Suppressor macrophage treated with lipopolysaccharide for 4 hours (primary cell): ENCODE results near the gene NDE1.
"Not testable (repeated sequence)": the region's sequence is repeated elsewhere in the genome, so short reads cannot be mapped to it uniquely, and the experiment has no call there.

ENCODE experiments used
- DNase-seq: peaks from one replicate; pipeline ENCODE4 v3.0.0-alpha.2; 2020

The NDE1 gene

GRCh38 chr16:15621456-15621855, 28.6 kb upstream of the NDE1 start:
- no peak for DNase-seq

- DNase-seq, result no peak
Measured at GRCh38 chr16:15621889-15622288, 28.2 kb upstream of the NDE1 start.

GRCh38 chr16:15631730-15632409, 18.2 kb upstream of the NDE1 start:
- DNase-seq, result no peak

- no peak for DNase-seq
Measured at GRCh38 chr16:15635926-15636325, 14.1 kb upstream of the NDE1 start.

GRCh38 chr16:15636392-15636873, 13.6 kb upstream of the NDE1 start:
- DNase-seq, result no peak

GRCh38 chr16:15639061-15639568, 10.9 kb upstream of the NDE1 start:
- DNase-seq, result peak; percentile 29

- no peak for DNase-seq
Measured at GRCh38 chr16:15640966-15641365, 9.1 kb upstream of the NDE1 start.

- DNase-seq, result no peak
Measured at GRCh38 chr16:15641753-15642556, 8.1 kb upstream of the NDE1 start.

- peak; percentile 58 for DNase-seq
Measured at GRCh38 chr16:15642557-15643047, 7.4 kb upstream of the NDE1 start.

- peak; percentile 99 for DNase-seq
Measured at GRCh38 chr16:15643048-15643945, 6.7 kb upstream of the NDE1 start, which contains the start of gene MARF1. TSS of gene MARF1 (minus strand) at chr16:15643154. CDS start at chr16:15639233, 3,921 bp downstream.

GRCh38 chr16:15643946-15644250, 6.1 kb upstream of the NDE1 start:
- DNase-seq, result no peak

GRCh38 chr16:15644267-15644961, 5.6 kb upstream of the NDE1 start:
- no peak for DNase-seq

- DNase-seq, result peak; percentile 51
Measured at GRCh38 chr16:15644962-15645465, 5.0 kb upstream of the NDE1 start.

- not testable (repeated sequence) for DNase-seq
Measured at GRCh38 chr16:15646557-15647293, 3.3 kb upstream of the NDE1 start.

- no peak for DNase-seq
Measured at GRCh38 chr16:15647294-15648014, 2.6 kb upstream of the NDE1 start.

GRCh38 chr16:15648135-15648730, 1.8 kb upstream of the NDE1 start:
- DNase-seq, result no peak

GRCh38 chr16:15649311-15649710, 734 bp upstream of the NDE1 start:
- not testable (repeated sequence) for DNase-seq

GRCh38 chr16:15649727-15650018, 372 bp upstream of the NDE1 start:
- no peak for DNase-seq

- no peak for DNase-seq
Measured at GRCh38 chr16:15650698-15651171, 690 bp downstream of the NDE1 start.
